Glutamatergic neuron (in vitro differentiated cells): ENCODE measurements around the gene ZG16B. TPM values are rescaled to one million over a fixed set of nuclear protein-coding genes. Genes with fewer than 3 reads are reported as not detected.

Experiments
- DNase-seq: peaks from one replicate; pipeline ENCODE4 v3.0.0; 2022
- H3K27ac Mint-ChIP-seq: one replicate; pipeline ENCODE4 v1.8.0; 2020; ENCODE audit warnings: mild to moderate bottlenecking, mixed read lengths, inconsistent platforms; ENCODE audit not compliant: unreplicated experiment
- H3K27me3 Mint-ChIP-seq: one replicate; pipeline ENCODE4 v1.8.0; 2020; ENCODE audit warnings: mild to moderate bottlenecking, moderate library complexity, mixed read lengths, inconsistent platforms; ENCODE audit not compliant: unreplicated experiment
- H3K36me3 Mint-ChIP-seq: one replicate; pipeline ENCODE4 v1.8.0; 2020; ENCODE audit warnings: mild to moderate bottlenecking, mixed read lengths, inconsistent platforms; ENCODE audit not compliant: unreplicated experiment
- H3K4me1 Mint-ChIP-seq: one replicate; pipeline ENCODE4 v1.8.0; 2020; ENCODE audit warnings: mild to moderate bottlenecking, low read depth, mixed read lengths, inconsistent platforms; ENCODE audit not compliant: unreplicated experiment
- H3K4me3 Mint-ChIP-seq: one replicate; pipeline ENCODE4 v1.8.0; 2020; ENCODE audit warnings: mild to moderate bottlenecking, mixed read lengths, inconsistent platforms; ENCODE audit not compliant: unreplicated experiment
- H3K9me3 Mint-ChIP-seq: one replicate; pipeline ENCODE4 v1.8.0; 2020; ENCODE audit warnings: mild to moderate bottlenecking, moderate library complexity, mixed read lengths, inconsistent platforms; ENCODE audit not compliant: unreplicated experiment
- CTCF ChIP-seq: fragments of 200-600 bp; sonication (generic); IDR thresholded peaks from one replicate; pipeline ENCODE4 v1.5.0; 2021; ENCODE audit not compliant: partially characterized antibody, unreplicated experiment
- total RNA-seq: library from RNA; stranded (reverse); fragmentation: NEBNext Ultra II Directional; extraction: Animal tissue kit (Norgen Biotek cat#: 25700); gene quantifications from one replicate; pipeline ENCODE4 v1.2.1, GENCODE V29; 2021; ENCODE audit not compliant: unreplicated experiment

Gene ZG16B
- total RNA-seq, 1 donor from 2014 or later: not detected

GRCh38 chr16:2840914-2841313 lies 10.8 kb downstream of the ZG16B start:
- DNase-seq: no peak
- H3K4me1 Mint-ChIP-seq: no peaks in the 10 kb centered on the region
- no peak overlapping the region for H3K27ac Mint-ChIP-seq
- no peaks in the 10 kb centered on the region for H3K36me3 Mint-ChIP-seq
- no peaks in the 10 kb centered on the region for H3K9me3 Mint-ChIP-seq
- no peak for TF ChIP-seq CTCF
- no peak overlapping the region for H3K4me3 Mint-ChIP-seq
- peaks cover 2% of the 10 kb centered on the region for H3K27me3 Mint-ChIP-seq

- no peaks in the 10 kb centered on the region for H3K36me3 Mint-ChIP-seq
- DNase-seq: no peak
- no peak for TF ChIP-seq CTCF
- H3K27me3 Mint-ChIP-seq: peaks cover 2% of the 10 kb centered on the region
- H3K4me1 Mint-ChIP-seq: no peaks in the 10 kb centered on the region
- H3K27ac Mint-ChIP-seq: no peak overlapping the region
- no peaks in the 10 kb centered on the region for H3K9me3 Mint-ChIP-seq
- no peak overlapping the region for H3K4me3 Mint-ChIP-seq
Measured at GRCh38 chr16:2841606-2842339, 11.7 kb downstream of the ZG16B start.

GRCh38 chr16:2842340-2843000 lies 12.4 kb downstream of the ZG16B start:
- H3K4me1 Mint-ChIP-seq: no peaks in the 10 kb centered on the region
- H3K27me3 Mint-ChIP-seq: peaks cover 2% of the 10 kb centered on the region
- H3K27ac Mint-ChIP-seq: no peak overlapping the region
- H3K9me3 Mint-ChIP-seq: peaks cover 1% of the 10 kb centered on the region
- DNase-seq: no peak
- no peaks in the 10 kb centered on the region for H3K36me3 Mint-ChIP-seq
- no peak overlapping the region for H3K4me3 Mint-ChIP-seq
- TF ChIP-seq CTCF: peak; percentile 57

GRCh38 chr16:2843526-2843925 lies 13.4 kb downstream of the ZG16B start:
- Mint-ChIP-seq H3K4me3 (no peak overlapping the region), H3K4me1 (no peaks in the 10 kb centered on the region), H3K27me3 (peaks cover 2% of the 10 kb centered on the region), H3K9me3 (peaks cover 1% of the 10 kb centered on the region), H3K27ac (no peak overlapping the region), H3K36me3 (no peaks in the 10 kb centered on the region)
- no peak for DNase-seq
- TF ChIP-seq CTCF: no peak

GRCh38 chr16:2845116-2845515 lies 15.0 kb downstream of the ZG16B start:
- Mint-ChIP-seq H3K9me3 (peaks cover 1% of the 10 kb centered on the region), H3K27me3 (peaks cover 2% of the 10 kb centered on the region), H3K36me3 (no peaks in the 10 kb centered on the region), H3K4me3 (no peak overlapping the region), H3K4me1 (no peaks in the 10 kb centered on the region), H3K27ac (no peak overlapping the region)
- no peak for TF ChIP-seq CTCF
- DNase-seq: no peak
